NK-92 (cell line): ENCODE data around the gene SORD.
"Not testable (repeated sequence)": the region's sequence is repeated elsewhere in the genome, so short reads cannot be mapped to it uniquely, and the experiment has no call there.

Experiments
- DNase-seq: peaks from one replicate; lab custom pipeline; 2025; ENCODE audit not compliant: unreplicated experiment; lab: John Stamatoyannopoulos, UW

Gene SORD

DNA sequence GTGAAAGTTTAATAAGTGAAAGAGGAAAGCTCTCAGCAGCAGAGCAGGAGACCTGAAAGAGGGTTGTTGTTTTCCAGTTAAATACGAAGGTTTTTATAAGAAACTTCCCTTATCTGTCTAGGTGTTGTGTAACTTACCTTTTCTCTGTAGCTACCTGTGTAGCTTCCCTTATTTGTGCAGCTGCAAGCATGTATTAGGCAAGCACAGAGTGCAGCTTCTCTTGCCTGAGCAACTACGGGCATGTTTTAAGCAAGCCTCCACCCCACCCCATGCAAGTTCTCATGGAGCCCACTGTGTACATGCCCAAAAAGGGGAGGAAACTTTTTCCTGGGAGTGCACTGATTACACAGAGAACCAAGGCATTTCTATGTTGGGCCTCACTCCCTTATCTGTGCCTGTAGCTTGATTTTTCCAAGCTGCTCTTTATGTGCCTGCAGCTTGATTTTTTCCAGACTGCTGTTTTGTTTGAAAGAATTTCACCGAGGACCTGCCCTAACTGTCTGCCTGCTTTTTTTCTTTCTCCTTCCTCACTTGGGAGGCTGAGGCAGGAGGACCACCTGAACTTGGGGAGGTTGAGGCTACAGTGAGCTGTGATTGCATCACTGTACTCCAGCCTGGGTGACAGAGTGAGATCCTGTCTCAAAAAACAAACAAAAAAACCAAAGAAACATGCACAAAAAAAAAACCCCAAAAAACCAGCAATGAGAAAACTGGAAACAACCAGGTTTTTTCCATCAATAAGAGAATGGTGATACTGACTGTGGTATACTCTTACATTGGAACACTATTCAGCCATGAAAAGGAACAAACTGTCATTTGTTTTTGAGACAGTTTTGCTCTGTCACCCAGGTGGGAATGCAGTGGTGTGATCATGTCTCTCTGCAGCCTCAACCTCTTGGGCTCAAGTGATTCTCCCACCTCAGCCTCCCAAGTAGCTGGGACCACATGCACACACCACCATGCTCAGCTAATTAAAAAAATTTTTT lies 36.0 kb downstream of the SORD start:
- DNase-seq = not testable (repeated sequence)

DNA sequence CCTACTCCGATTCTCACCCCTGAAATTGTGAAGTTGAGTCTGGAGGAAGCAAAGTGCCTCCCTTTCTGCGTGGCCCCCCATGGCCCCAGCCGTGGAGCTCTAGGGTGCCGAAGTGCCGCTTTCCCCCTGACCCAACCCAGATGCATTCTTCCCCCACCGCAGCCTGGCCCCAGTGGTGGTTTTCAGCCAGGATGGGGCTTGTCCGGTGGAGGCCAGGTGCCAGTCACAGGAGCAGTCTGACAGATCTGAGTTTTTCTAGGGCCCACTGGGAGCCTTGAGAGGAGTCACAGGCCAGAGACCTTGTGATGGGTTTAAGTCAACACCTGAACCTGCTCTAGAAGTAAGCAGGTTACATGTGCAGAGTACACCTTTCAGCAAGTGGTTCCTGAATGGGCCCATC lies 39.3 kb downstream of the SORD start:
- not testable (repeated sequence) for DNase-seq

- DNase-seq = no peak
Observed at GRCh38 chr15:45064386-45064785, 41.4 kb downstream of the SORD start.

- not testable (repeated sequence) for DNase-seq
Observed at GRCh38 chr15:45069942-45070360, 47.0 kb downstream of the SORD start.

- DNase-seq = not testable (repeated sequence)
Observed at GRCh38 chr15:45073602-45074001, 50.6 kb downstream of the SORD start.

DNA sequence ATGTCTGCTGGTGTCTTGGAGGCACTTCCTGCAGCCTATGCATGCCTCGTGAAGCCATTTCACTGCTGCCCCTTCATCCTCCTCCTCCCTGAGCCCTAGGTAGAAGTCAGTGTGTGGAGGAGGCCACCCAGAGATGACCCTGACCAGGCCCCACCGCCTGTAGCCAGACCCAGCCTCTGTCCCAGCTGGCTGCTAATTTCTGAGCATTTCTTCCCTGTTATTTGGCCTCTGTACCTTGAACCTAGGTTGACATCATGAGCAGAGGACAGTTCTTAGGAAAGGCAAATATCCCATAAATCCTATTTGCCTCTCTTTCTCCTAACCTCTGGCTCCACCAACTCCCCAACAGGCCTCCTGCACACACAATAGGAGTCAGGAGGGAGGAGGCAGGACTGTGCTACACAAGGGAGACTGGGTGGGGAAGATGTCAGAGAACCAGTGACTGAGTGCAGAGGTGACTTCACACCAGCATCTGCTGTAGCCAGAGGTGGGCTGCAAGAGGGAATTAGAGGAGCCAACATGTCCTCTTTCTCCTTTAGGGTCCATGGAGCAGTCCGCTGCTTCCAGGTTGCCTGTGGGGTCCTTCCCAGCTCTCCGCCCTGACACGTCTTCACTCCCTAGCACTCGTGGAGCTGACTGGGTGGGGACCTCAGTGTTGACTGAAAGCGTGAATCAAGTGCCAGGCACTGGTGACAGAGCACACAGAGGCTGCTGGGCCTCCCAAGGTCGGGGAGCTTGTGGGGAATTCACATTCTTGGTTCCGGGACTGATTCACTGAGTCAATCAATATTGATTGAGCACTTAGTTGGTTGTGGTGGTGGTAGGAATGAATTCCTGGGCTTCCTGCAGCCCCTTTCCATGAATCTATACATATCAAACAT lies 52.7 kb downstream of the SORD start:
- DNase-seq = not testable (repeated sequence)

DNA sequence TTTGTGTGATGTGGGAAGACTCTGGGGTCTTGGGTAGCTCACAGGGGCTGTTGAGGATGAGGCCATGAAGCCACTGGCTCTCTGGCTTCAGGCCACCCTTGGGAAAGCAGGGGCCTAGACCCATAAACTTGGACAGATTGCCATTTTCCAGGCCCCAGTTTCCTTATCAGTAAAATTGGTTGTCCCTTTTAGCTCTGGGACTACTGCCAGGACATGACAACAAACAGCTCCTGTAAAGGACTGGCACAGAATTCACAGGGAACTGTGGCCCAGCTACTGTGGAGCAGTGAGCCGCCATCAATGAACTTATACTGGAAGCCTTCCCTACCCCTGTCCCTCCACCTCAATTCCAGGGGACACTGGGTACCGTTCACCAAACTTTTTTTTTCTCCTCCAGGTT lies 54.4 kb downstream of the SORD start:
- DNase-seq = not testable (repeated sequence)

GRCh38 chr15:45079201-45079600 lies 56.2 kb downstream of the SORD start:
- DNase-seq = not testable (repeated sequence)

DNA sequence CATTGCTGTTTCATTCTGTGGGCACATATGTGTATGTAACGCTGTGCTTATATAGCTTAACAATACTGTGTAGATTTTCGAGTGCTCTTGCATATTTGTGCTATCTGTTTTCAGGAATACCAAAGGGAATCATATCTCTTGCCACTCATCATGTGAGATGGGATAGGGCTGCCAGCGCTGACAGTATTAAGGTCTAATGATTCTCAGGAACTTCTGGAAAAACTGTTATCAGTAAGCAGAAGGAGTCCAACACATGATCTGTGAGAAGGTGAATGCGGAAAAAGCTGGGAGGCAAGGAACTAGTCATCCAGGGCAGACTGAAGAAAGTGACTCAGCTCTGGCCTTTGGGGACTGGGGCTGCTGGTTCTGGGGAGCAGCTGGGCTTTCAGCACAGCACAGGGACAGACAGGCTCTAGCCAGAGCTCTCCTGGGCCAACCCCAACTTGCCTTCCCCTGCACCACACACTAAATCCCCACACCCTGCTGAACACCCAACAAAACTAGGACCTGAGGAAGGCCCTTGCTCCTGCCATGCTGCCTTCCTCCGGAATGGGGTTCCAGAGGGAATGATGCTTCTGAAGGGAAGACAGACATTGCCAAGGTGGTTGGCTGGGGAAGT lies 56.7 kb downstream of the SORD start:
- DNase-seq = not testable (repeated sequence)

GRCh38 chr15:45080593-45080992 lies 57.6 kb downstream of the SORD start:
- not testable (repeated sequence) for DNase-seq

DNA sequence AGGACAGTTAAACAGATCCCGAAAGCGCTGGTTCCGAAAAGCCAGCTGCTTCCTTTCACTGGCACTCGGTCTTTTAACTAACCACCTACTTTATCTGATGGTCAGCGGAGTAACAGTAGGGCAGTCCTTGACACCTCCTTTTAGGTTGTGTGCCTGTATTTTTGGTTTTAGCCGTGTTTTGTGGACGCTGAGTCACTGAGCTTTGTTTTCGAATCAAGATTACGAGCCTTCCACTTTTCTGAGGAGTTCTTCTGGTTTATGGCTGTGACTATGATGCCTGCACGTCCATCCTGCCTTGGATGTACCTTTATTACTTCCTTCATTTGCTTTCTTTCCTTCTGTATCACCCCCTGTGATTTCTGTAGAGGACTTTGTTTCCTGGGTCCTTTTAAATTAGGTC lies 59.4 kb downstream of the SORD start:
- DNase-seq = not testable (repeated sequence)

GRCh38 chr15:45083223-45083622 lies 60.2 kb downstream of the SORD start:
- no peak for DNase-seq

GRCh38 chr15:45084163-45084562 lies 61.2 kb downstream of the SORD start:
- DNase-seq = no peak

GRCh38 chr15:45087513-45087912 lies 64.5 kb downstream of the SORD start:
- DNase-seq = no peak

- no peak for DNase-seq
Observed at GRCh38 chr15:45088801-45089711, 66.1 kb downstream of the SORD start.

GRCh38 chr15:45089712-45090373 lies 66.8 kb downstream of the SORD start:
- DNase-seq = no peak

DNA sequence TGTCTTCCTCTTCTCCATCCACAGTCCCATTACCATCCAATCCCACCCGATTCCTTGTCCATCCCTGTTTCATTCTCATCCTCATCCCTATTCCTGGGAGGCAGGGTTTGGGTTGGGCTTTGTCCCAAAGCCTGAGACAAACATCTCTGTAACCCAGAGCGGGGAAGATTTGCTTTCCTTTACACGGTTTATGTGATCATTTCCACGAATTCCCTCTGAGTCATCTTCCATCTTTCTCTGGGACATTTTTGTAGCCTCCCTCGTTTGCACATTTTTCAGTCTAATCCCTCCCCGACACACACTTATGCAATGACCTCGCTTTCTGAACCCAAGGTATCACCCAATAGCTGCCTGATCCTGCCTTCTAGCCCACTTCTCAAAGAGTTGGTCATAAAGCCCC lies 68.2 kb downstream of the SORD start:
- DNase-seq = no peak

- no peak for DNase-seq
Observed at GRCh38 chr15:45091576-45091975, 68.6 kb downstream of the SORD start.

DNA sequence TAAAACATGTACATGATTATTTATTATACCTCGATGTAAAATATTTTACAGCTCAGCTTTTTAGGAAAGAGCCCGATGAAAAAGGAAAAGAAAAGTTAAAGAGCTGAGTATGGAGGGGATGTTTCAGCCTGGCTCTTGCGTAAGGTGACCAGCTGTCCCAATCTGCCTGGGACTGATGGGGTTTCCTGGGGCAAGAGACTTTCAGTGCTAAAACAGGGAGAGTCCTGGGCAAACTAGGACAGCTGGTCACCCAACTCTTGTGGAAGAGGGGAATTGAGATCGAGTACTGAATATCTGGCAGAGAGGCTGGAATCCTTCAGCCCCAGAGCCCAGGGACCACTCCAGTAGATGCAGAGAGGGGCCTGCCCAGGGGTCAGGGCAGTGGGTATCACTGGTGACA lies 70.0 kb downstream of the SORD start:
- no peak for DNase-seq
